Measurements from ENCODE around the gene TTLL10. TPM values are rescaled to one million over a fixed set of nuclear protein-coding genes. Genes with fewer than 3 reads are reported as not detected.
A peak's percentile ranks its signal among the peaks of the same experiment; 100 is the strongest.

Gene TTLL10
- total RNA-seq, 2 experiments from 2014 or later, result not detected

GRCh38 chr1:1218524-1219200 lies 45.0 kb downstream of the TTLL10 start:
- Mint-ChIP-seq H3K4me3 (no peak overlapping the region), H3K27ac (no peak overlapping the region), H3K4me1 (peaks cover 33% of the 10 kb centered on the region), H3K27me3 (no peaks in the 10 kb centered on the region), H3K36me3 (peaks cover 34% of the 10 kb centered on the region), H3K9me3 (ENCODE audit: low read depth) (no peaks in the 10 kb centered on the region)
- DNase-seq (no peak), ATAC-seq (no peak)
- CTCF ChIA-PET, result interaction anchor here (1.5 kb wide), 1 partner anchor 96 kb away, joined by 4 read pairs; no protein-coding TSS in a partner anchor

GRCh38 chr1:1219341-1219740 lies 45.7 kb downstream of the TTLL10 start:
- peaks cover 30% of the 10 kb centered on the region for H3K4me1 Mint-ChIP-seq
- peaks cover 37% of the 10 kb centered on the region for H3K36me3 Mint-ChIP-seq
- DNase-seq, result peak; percentile 73
- no peak overlapping the region for H3K4me3 Mint-ChIP-seq
- peak overlapping the region; percentile 74 for H3K27ac Mint-ChIP-seq
- CTCF ChIA-PET, result interaction anchor here (1.5 kb wide), 1 partner anchor 97 kb away, joined by 4 read pairs; no protein-coding TSS in a partner anchor
- H3K27me3 Mint-ChIP-seq, result no peaks in the 10 kb centered on the region
- no peaks in the 10 kb centered on the region for H3K9me3 Mint-ChIP-seq (ENCODE audit: low read depth)
- ATAC-seq, result peak; percentile 48

- H3K27me3 Mint-ChIP-seq, result no peaks in the 10 kb centered on the region
- H3K36me3 Mint-ChIP-seq, result peaks cover 39% of the 10 kb centered on the region
These were observed 46.5 kb downstream of the TTLL10 start for GRCh38 chr1:1220197-1220596.

GRCh38 chr1:1221887-1222574 lies 48.4 kb downstream of the TTLL10 start:
- peaks cover 14% of the 10 kb centered on the region for H3K4me1 Mint-ChIP-seq
- ATAC-seq (no peak), DNase-seq (no peak)
- H3K36me3 Mint-ChIP-seq, result peaks cover 43% of the 10 kb centered on the region
- H3K27me3 Mint-ChIP-seq, result no peaks in the 10 kb centered on the region
- CTCF ChIA-PET, result no interaction called here
- no peak overlapping the region for H3K27ac Mint-ChIP-seq
- H3K4me3 Mint-ChIP-seq, result no peak overlapping the region
- no peaks in the 10 kb centered on the region for H3K9me3 Mint-ChIP-seq (ENCODE audit: low read depth)

More at GRCh38 chr1:1220197-1220596, 46.5 kb downstream of the TTLL10 start:
- Mint-ChIP-seq H3K9me3 (ENCODE audit: low read depth) (no peaks in the 10 kb centered on the region), H3K27ac (peak overlapping the region; percentile 74), H3K4me3 (no peak overlapping the region), H3K4me1 (peaks cover 22% of the 10 kb centered on the region)
- DNase-seq, result no peak
- no peak for ATAC-seq
- CTCF ChIA-PET, result no interaction called here

- Mint-ChIP-seq H3K9me3 (ENCODE audit: low read depth) (no peaks in the 10 kb centered on the region), H3K4me3 (no peak overlapping the region), H3K27me3 (no peaks in the 10 kb centered on the region), H3K27ac (no peak overlapping the region), H3K4me1 (peaks cover 12% of the 10 kb centered on the region), H3K36me3 (peaks cover 41% of the 10 kb centered on the region)
- CTCF ChIA-PET, result no interaction called here
- no peak for DNase-seq
- ATAC-seq, result no peak
These were observed 49.0 kb downstream of the TTLL10 start for GRCh38 chr1:1222575-1223225.

- Mint-ChIP-seq H3K36me3 (peaks cover 39% of the 10 kb centered on the region), H3K4me1 (peaks cover 12% of the 10 kb centered on the region), H3K27ac (no peak overlapping the region), H3K9me3 (ENCODE audit: low read depth) (no peaks in the 10 kb centered on the region), H3K27me3 (no peaks in the 10 kb centered on the region), H3K4me3 (no peak overlapping the region)
- DNase-seq (no peak), ATAC-seq (no peak)
- CTCF ChIA-PET, result no interaction called here
These were observed 49.6 kb downstream of the TTLL10 start for GRCh38 chr1:1223321-1223720.

GRCh38 chr1:1223891-1224290 lies 50.2 kb downstream of the TTLL10 start:
- ATAC-seq, result no peak
- no peak overlapping the region for H3K4me3 Mint-ChIP-seq
- peaks cover 42% of the 10 kb centered on the region for H3K36me3 Mint-ChIP-seq
- H3K27me3 Mint-ChIP-seq, result no peaks in the 10 kb centered on the region
- peaks cover 12% of the 10 kb centered on the region for H3K4me1 Mint-ChIP-seq
- CTCF ChIA-PET, result no interaction called here
- H3K27ac Mint-ChIP-seq, result no peak overlapping the region
- no peak for DNase-seq
- H3K9me3 Mint-ChIP-seq (ENCODE audit: low read depth), result no peaks in the 10 kb centered on the region

- peaks cover 48% of the 10 kb centered on the region for H3K36me3 Mint-ChIP-seq
- no peak for DNase-seq
- H3K4me1 Mint-ChIP-seq, result peaks cover 12% of the 10 kb centered on the region
- CTCF ChIA-PET, result interaction anchor here (0.6 to 2.5 kb wide), 3 partner anchors 9 to 103 kb away, joined by 3 to 7 read pairs (median 4); no protein-coding TSS in a partner anchor
- no peak for ATAC-seq
- no peaks in the 10 kb centered on the region for H3K27me3 Mint-ChIP-seq
- no peaks in the 10 kb centered on the region for H3K9me3 Mint-ChIP-seq (ENCODE audit: low read depth)
- no peak overlapping the region for H3K4me3 Mint-ChIP-seq
- no peak overlapping the region for H3K27ac Mint-ChIP-seq
These were observed 51.7 kb downstream of the TTLL10 start for GRCh38 chr1:1225238-1225845.

GRCh38 chr1:1225913-1226312 lies 52.2 kb downstream of the TTLL10 start:
- H3K36me3 Mint-ChIP-seq, result peaks cover 46% of the 10 kb centered on the region
- H3K27ac Mint-ChIP-seq, result no peak overlapping the region
- no peaks in the 10 kb centered on the region for H3K27me3 Mint-ChIP-seq
- no peak for DNase-seq
- H3K9me3 Mint-ChIP-seq (ENCODE audit: low read depth), result no peaks in the 10 kb centered on the region
- peaks cover 16% of the 10 kb centered on the region for H3K4me1 Mint-ChIP-seq
- H3K4me3 Mint-ChIP-seq, result no peak overlapping the region
- no peak for ATAC-seq
- CTCF ChIA-PET, result interaction anchor here (2.5 kb wide), 1 partner anchor 103 kb away, joined by 7 read pairs; no protein-coding TSS in a partner anchor

- Mint-ChIP-seq H3K36me3 (peaks cover 43% of the 10 kb centered on the region), H3K27me3 (no peaks in the 10 kb centered on the region), H3K27ac (no peak overlapping the region), H3K4me3 (no peak overlapping the region), H3K9me3 (ENCODE audit: low read depth) (no peaks in the 10 kb centered on the region), H3K4me1 (peaks cover 17% of the 10 kb centered on the region)
- ATAC-seq (no peak), DNase-seq (no peak)
- CTCF ChIA-PET, result interaction anchor here (2.5 kb wide), 1 partner anchor 104 kb away, joined by 7 read pairs; no protein-coding TSS in a partner anchor
These were observed 53.1 kb downstream of the TTLL10 start for GRCh38 chr1:1226566-1227362.

- CTCF ChIA-PET, result interaction anchor here (2.5 kb wide), 1 partner anchor 105 kb away, joined by 7 read pairs; no protein-coding TSS in a partner anchor
These were observed 53.7 kb downstream of the TTLL10 start for GRCh38 chr1:1227386-1227785.

GRCh38 chr1:1228187-1228586 lies 54.5 kb downstream of the TTLL10 start:
- CTCF ChIA-PET, result interaction anchor here (4.8 kb wide), 1 partner anchor 106 kb away, joined by 43 read pairs; no protein-coding TSS in a partner anchor
- H3K36me3 Mint-ChIP-seq, result peaks cover 33% of the 10 kb centered on the region
- no peak overlapping the region for H3K4me3 Mint-ChIP-seq
- ATAC-seq (no peak), DNase-seq (no peak)
- H3K27ac Mint-ChIP-seq, result no peak overlapping the region
- H3K27me3 Mint-ChIP-seq, result no peaks in the 10 kb centered on the region
- H3K4me1 Mint-ChIP-seq, result peaks cover 19% of the 10 kb centered on the region
- no peaks in the 10 kb centered on the region for H3K9me3 Mint-ChIP-seq (ENCODE audit: low read depth)

More at GRCh38 chr1:1227386-1227785, 53.7 kb downstream of the TTLL10 start:
- Mint-ChIP-seq H3K27me3 (no peaks in the 10 kb centered on the region), H3K36me3 (peaks cover 41% of the 10 kb centered on the region), H3K4me3 (no peak overlapping the region), H3K4me1 (peaks cover 17% of the 10 kb centered on the region), H3K9me3 (ENCODE audit: low read depth) (no peaks in the 10 kb centered on the region), H3K27ac (no peak overlapping the region)
- DNase-seq (no peak), ATAC-seq (no peak)
